Keratinocyte (primary cell): Measurements from ENCODE around the gene ITGA11. TPM values are rescaled to one million over a fixed set of nuclear protein-coding genes. Genes with fewer than 3 reads are reported as not detected.

ENCODE experiments used
- DNase-seq: peaks from one replicate; pipeline ENCODE4 v3.0.0-alpha.2; 2011; ENCODE audit warnings: low read depth, missing footprints, low spot score
- FAIRE-seq: peaks from 2 replicates; lab custom pipeline; 2011; peaks lifted over from hg19 to GRCh38; lab: Jason Lieb, UNC
- H2AFZ ChIP-seq: 2 replicates; pipeline ENCODE4 v1.6.0; 2012; ENCODE audit warnings: low read length, control low read depth, inconsistent platforms; ENCODE audit not compliant: control insufficient read depth
- H3K27ac ChIP-seq: 2 replicates; pipeline ENCODE4 v1.5.1; 2011; ENCODE audit warnings: low read length; ENCODE audit not compliant: control insufficient read depth, insufficient read depth
- H3K27me3 ChIP-seq: 3 replicates; pipeline ENCODE4 v1.6.0; 2011; ENCODE audit warnings: low read length; ENCODE audit not compliant: control insufficient read depth, insufficient read depth; ENCODE audit errors: extremely low read depth
- H3K36me3 ChIP-seq, 2 experiments: 2 replicates in 1 of 2; 3 replicates in 1 of 2; pipeline ENCODE4 v1.5.1; 2011; ENCODE audit warnings: low read length in 2 of 2, mild to moderate bottlenecking in 1 of 2; ENCODE audit not compliant: control insufficient read depth in 2 of 2, insufficient read depth in 2 of 2; ENCODE audit errors: extremely low read depth in 1 of 2
- H3K4me1 ChIP-seq: 3 replicates; pipeline ENCODE4 v1.5.1; 2011; ENCODE audit warnings: low read length; ENCODE audit not compliant: control insufficient read depth, insufficient read depth; ENCODE audit errors: extremely low read depth
- H3K4me2 ChIP-seq: 3 replicates; pipeline ENCODE4 v1.6.0; 2011; ENCODE audit warnings: low read depth, low read length; ENCODE audit not compliant: control insufficient read depth, insufficient read depth; ENCODE audit errors: extremely low read depth
- H3K4me3 ChIP-seq, 3 experiments: fragments of 200-600 bp in 1 of 3; sonication (generic) in 1 of 3; 2 replicates in 2 of 3; 3 replicates in 1 of 3; pipeline ENCODE4 v1.5.1; 2011 to 2016; ENCODE audit warnings: low read length in 3 of 3, mild to moderate bottlenecking in 3 of 3, control low read depth in 2 of 3, inconsistent platforms in 1 of 3, low read depth in 1 of 3, mixed read lengths in 1 of 3, mixed run types in 1 of 3, moderate library complexity in 1 of 3; ENCODE audit not compliant: control insufficient read depth in 2 of 3, insufficient read depth in 2 of 3; ENCODE audit errors: extremely low read depth in 1 of 3
- H3K79me2 ChIP-seq: 2 replicates; pipeline ENCODE4 v1.6.0; 2012; ENCODE audit warnings: low read length; ENCODE audit not compliant: control insufficient read depth, insufficient read depth
- H3K9ac ChIP-seq: 3 replicates; pipeline ENCODE4 v1.6.0; 2011; ENCODE audit warnings: low read length; ENCODE audit not compliant: control insufficient read depth, insufficient read depth; ENCODE audit errors: extremely low read depth
- H3K9me1 ChIP-seq: 3 replicates; pipeline ENCODE4 v1.6.0; 2011; ENCODE audit warnings: low read length; ENCODE audit not compliant: control insufficient read depth, insufficient read depth; ENCODE audit errors: extremely low read depth
- H3K9me3 ChIP-seq: 2 replicates; pipeline ENCODE4 v1.5.1; 2012; ENCODE audit warnings: low read depth, low read length; ENCODE audit not compliant: control insufficient read depth
- H4K20me1 ChIP-seq: 3 replicates; pipeline ENCODE4 v1.6.0; 2011; ENCODE audit warnings: low read length; ENCODE audit not compliant: control insufficient read depth, insufficient read depth; ENCODE audit errors: extremely low read depth
- EZH2 ChIP-seq: IDR thresholded peaks from one replicate; pipeline ENCODE4 v1.6.1; 2012; ENCODE audit warnings: inconsistent platforms, mild to moderate bottlenecking, low read length, moderate library complexity
- dilution Hi-C: fragments of 300-500 bp; cut with MboI; formaldehyde crosslinking; loops from one replicate; pipeline ENCODE4 v1.7.0; 2020; ENCODE audit warnings: low sequenced_read_pairs; ENCODE audit not compliant: extremely low pct_ligation_motif_present
- polyA plus RNA-seq, 5 experiments: library from polyadenylated mRNA; depleted of rRNA in 3 of 5; stranded (reverse) in 3 of 5; stranded (forward) in 1 of 5; unstranded in 1 of 5; fragments of >200 nt; gene quantifications; 1 replicate in 1 of 5; 2 replicates in 3 of 5; 3 replicates in 1 of 5; pipeline versions ENCODE4 v1.2.1 to v1.2.3, GENCODE V29; 2011 to 2012; ENCODE audit warnings: missing spikeins in 2 of 5, low read depth in 1 of 5, low replicate concordance in 1 of 5
- TF ChIP-seq, protein P1 (sequence below), 3 experiments: IDR thresholded peaks in 1 of 3; conservative IDR thresholded peaks in 1 of 3; optimal IDR thresholded peaks in 1 of 3; 2 replicates in 2 of 3; 3 replicates in 1 of 3; pipeline versions ENCODE3 to v1.5.1; 2011; ENCODE audit warnings: low read length in 3 of 3, mild to moderate bottlenecking in 3 of 3, moderate library complexity in 2 of 3, control low read depth in 1 of 3, inconsistent platforms in 1 of 3; ENCODE audit not compliant: insufficient read depth in 2 of 3; ENCODE audit errors: extremely low read depth in 1 of 3

ITGA11 gene
- polyA plus RNA-seq, 1 donor (not counting 4 experiments of a cell fraction or from before 2014, with no cell fraction given) = not detected

DNA sequence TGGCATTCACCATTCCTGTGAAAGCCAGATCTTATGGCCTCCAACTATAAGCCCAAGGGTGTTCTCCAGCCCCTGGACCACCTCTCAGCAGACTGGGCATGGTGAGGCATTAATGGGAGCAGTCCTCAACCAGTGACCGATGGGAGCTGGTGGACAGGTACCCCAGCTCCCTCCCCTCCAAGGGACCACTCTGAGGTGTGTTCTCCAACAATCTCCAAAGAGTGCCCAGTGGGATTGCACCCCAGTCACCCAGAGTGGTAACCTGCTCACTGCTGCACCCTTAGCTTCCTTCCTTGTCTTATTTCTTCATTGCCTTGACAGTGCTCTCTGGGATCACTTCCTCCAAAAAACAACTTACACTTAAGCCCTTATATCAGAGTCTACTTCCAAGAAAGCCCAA is 8.2 kb upstream of the ITGA11 start:
- dilution Hi-C loops = no loop called here
- Histone ChIP-seq H3K4me3 (no peak overlapping the region), H3K36me3 (no peaks in the 10 kb centered on the region), H3K4me2 (no peak overlapping the region), H3K27me3 (peaks cover 21% of the 10 kb centered on the region), H3K9me1 (no peaks in the 10 kb centered on the region), H3K79me2 (no peaks in the 10 kb centered on the region), H2AFZ (no peak overlapping the region), H4K20me1 (no peaks in the 10 kb centered on the region), H3K4me1 (no peaks in the 10 kb centered on the region), H3K27ac (no peak overlapping the region), H3K9me3 (no peaks in the 10 kb centered on the region), H3K9ac (no peak overlapping the region)
- FAIRE-seq (no peak), DNase-seq (no peak)
- TF ChIP-seq, protein P1, sequence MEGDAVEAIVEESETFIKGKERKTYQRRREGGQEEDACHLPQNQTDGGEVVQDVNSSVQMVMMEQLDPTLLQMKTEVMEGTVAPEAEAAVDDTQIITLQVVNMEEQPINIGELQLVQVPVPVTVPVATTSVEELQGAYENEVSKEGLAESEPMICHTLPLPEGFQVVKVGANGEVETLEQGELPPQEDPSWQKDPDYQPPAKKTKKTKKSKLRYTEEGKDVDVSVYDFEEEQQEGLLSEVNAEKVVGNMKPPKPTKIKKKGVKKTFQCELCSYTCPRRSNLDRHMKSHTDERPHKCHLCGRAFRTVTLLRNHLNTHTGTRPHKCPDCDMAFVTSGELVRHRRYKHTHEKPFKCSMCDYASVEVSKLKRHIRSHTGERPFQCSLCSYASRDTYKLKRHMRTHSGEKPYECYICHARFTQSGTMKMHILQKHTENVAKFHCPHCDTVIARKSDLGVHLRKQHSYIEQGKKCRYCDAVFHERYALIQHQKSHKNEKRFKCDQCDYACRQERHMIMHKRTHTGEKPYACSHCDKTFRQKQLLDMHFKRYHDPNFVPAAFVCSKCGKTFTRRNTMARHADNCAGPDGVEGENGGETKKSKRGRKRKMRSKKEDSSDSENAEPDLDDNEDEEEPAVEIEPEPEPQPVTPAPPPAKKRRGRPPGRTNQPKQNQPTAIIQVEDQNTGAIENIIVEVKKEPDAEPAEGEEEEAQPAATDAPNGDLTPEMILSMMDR (optimal IDR thresholded peaks at IDR 0.05 in 1 of 3, IDR thresholded peaks at IDR 0.05 in 1 of 3, conservative IDR thresholded peaks at IDR 0.05 in 1 of 3; ENCODE audit: extremely low read depth in 1 of 3, insufficient read depth in 2 of 3, low read length in 3 of 3) = no peak
- TF ChIP-seq EZH2 = no peak

DNA sequence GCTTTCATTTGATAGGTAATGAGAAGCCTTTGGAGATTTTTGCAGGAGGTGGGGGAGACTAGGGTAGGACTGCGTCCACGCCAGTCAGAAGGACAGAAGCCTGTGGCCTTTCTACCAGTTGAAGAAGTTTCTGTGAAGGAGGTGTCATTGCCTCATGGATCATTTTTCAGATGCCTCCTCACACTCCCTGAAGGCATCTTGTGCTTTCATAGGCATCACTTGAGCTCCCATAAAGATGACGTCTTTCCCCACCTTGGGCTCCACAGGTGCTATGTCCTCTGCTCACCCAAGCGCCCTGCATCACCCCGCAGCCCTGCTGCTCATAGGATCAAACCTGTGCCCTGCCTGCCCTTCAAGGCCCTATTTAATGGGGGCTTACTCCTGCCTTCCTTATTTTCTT is 7.5 kb upstream of the ITGA11 start:
- dilution Hi-C loops = no loop called here
- Histone ChIP-seq H3K9me1 (no peaks in the 10 kb centered on the region), H3K4me3 (no peak overlapping the region), H2AFZ (no peak overlapping the region), H4K20me1 (no peaks in the 10 kb centered on the region), H3K79me2 (no peaks in the 10 kb centered on the region), H3K9ac (no peak overlapping the region), H3K27ac (no peak overlapping the region), H3K36me3 (no peaks in the 10 kb centered on the region), H3K4me2 (no peak overlapping the region), H3K27me3 (peaks cover 21% of the 10 kb centered on the region), H3K9me3 (no peaks in the 10 kb centered on the region), H3K4me1 (no peaks in the 10 kb centered on the region)
- DNase-seq = no peak
- no peak for FAIRE-seq
- TF ChIP-seq, protein P1 (optimal IDR thresholded peaks at IDR 0.05 in 1 of 3, IDR thresholded peaks at IDR 0.05 in 1 of 3, conservative IDR thresholded peaks at IDR 0.05 in 1 of 3; ENCODE audit: extremely low read depth in 1 of 3, insufficient read depth in 2 of 3, low read length in 3 of 3) = no peak
- no peak for TF ChIP-seq EZH2
